Measurements from ENCODE around the gene ANP32A.

Gene ANP32A

GRCh38 chr15:68781766-68782588 is 38.7 kb downstream of the ANP32A start:
- DNase-seq (ENCODE audit: low read depth in 1 of 2, low spot score in 1 of 2), result no peak
- TF ChIP-seq JUND (IDR thresholded peaks at IDR 0.05; ENCODE audit: low read depth), result no peak
- in situ Hi-C loops (cut with HindIII; ENCODE audit: low pct_unique_long_range_greater_than_20kb, low sequenced_read_pairs), result no loop called here

DNA sequence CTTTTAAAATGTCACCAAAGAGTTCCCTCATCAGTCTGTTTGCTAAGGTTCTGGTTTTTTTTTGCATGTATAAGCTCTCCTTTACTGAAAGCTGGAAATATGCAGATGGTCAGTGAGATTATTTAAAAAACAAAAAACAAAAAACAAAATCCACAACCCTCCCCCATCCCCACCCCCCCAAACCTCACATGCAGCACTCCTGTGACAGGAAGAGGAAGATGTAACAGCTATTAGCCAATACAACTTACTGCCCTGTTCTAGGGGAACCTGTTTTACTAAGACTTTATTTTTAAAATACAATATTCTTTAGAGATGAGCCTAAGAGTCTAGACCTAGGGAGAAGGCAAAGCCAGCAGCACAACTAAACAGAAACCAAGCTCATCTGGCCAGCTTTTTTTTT is 39.5 kb downstream of the ANP32A start:
- DNase-seq (ENCODE audit: low read depth in 1 of 2, low spot score in 1 of 2), result no peak
- in situ Hi-C loops (cut with HindIII; ENCODE audit: low pct_unique_long_range_greater_than_20kb, low sequenced_read_pairs), result no loop called here
- no peak for TF ChIP-seq JUND (IDR thresholded peaks at IDR 0.05; ENCODE audit: low read depth)

DNA sequence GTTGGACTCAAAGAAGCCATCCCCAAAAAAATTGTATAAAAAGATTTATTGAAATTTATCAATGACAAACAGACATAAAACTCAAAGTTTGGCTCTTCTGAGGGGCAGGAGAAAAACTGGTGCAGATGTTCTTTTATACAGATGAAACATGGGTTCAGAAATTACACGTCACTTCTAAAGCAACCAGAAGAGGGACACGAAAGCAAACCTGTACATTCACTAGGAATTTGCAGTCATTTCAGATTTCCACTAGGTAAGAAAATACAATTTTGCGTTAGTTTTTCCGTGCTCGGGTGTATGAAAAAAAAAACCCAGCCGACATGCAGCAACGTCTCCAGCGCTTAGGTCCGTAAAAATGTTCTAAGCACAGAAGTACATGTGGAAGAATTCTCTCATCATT is 41.8 kb downstream of the ANP32A start:
- in situ Hi-C loops (cut with HindIII; ENCODE audit: low pct_unique_long_range_greater_than_20kb, low sequenced_read_pairs), result no loop called here
- DNase-seq (ENCODE audit: low read depth in 1 of 2, low spot score in 1 of 2), result no peak
- no peak for TF ChIP-seq JUND (IDR thresholded peaks at IDR 0.05; ENCODE audit: low read depth)

- TF ChIP-seq JUND (IDR thresholded peaks at IDR 0.05; ENCODE audit: low read depth), result no peak
- in situ Hi-C loops (cut with HindIII; ENCODE audit: low pct_unique_long_range_greater_than_20kb, low sequenced_read_pairs), result no loop called here
- DNase-seq (ENCODE audit: low read depth in 1 of 2, low spot score in 1 of 2), result no peak
These were observed 44.0 kb downstream of the ANP32A start for GRCh38 chr15:68776477-68777270.

GRCh38 chr15:68775671-68776476 is 44.8 kb downstream of the ANP32A start:
- in situ Hi-C loops (cut with HindIII; ENCODE audit: low pct_unique_long_range_greater_than_20kb, low sequenced_read_pairs), result no loop called here
- no peak for DNase-seq (ENCODE audit: low read depth in 1 of 2, low spot score in 1 of 2)
- no peak for TF ChIP-seq JUND (IDR thresholded peaks at IDR 0.05; ENCODE audit: low read depth)

DNA sequence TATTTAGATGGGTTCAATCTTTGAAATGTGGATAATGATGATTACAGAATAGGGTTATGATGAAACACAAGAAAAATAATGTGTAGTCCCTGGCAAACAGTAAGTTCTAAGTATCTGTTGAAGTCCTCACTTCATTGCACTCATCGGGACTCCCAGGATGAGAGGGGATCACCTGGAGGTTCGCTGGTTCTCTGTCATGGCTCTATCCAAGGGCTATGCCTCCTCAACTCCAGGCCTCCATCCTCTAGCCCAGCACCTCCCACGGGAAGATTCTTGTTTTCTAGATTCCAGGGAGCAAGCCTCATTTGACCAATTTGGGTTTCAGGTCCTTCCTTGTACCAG is 45.5 kb downstream of the ANP32A start:
- no peak for DNase-seq (ENCODE audit: low read depth in 1 of 2, low spot score in 1 of 2)

DNA sequence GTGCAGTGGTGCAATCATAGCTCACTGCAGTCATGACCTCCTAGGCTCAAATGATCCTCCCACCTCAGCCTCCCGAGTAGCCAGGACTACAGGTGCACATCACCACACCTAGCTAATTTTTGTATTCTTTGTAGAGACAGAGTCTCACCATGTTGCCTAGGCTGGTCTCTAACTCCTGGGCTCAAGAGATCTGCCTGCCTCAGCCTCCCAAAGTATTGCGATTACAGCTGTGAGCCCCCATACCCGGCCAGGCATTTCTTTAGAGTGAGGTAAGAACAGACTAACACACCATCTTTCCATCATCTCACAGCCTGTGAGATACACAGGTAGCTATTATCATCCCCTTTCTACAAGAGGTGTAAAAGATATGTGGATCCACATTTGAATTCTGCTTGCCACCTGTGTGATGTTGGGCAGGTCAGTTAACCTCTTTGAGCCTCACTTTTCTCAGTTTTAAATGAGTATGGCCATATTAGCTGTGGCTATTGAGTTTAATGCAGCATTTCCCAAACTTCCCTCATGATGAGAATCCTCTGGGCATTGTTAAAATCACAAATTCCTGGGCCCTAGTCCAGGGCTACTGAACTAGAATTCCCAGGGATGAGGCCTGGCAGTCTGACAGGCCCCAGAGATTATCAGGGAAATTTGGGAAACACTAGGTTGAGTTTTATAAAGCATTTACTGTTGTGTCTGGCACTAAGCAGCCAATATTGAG is 46.0 kb downstream of the ANP32A start:
- no peak for TF ChIP-seq JUND (IDR thresholded peaks at IDR 0.05; ENCODE audit: low read depth)
- no peak for DNase-seq (ENCODE audit: low read depth in 1 of 2, low spot score in 1 of 2)
- in situ Hi-C loops (cut with HindIII; ENCODE audit: low pct_unique_long_range_greater_than_20kb, low sequenced_read_pairs), result no loop called here

More for the DNA sequence above, 45.5 kb downstream of the ANP32A start:
- TF ChIP-seq JUND (IDR thresholded peaks at IDR 0.05; ENCODE audit: low read depth), result no peak
- in situ Hi-C loops (cut with HindIII; ENCODE audit: low pct_unique_long_range_greater_than_20kb, low sequenced_read_pairs), result no loop called here

GRCh38 chr15:68774120-68774519 is 46.6 kb downstream of the ANP32A start:
- DNase-seq (ENCODE audit: low read depth in 1 of 2, low spot score in 1 of 2), result no peak
- TF ChIP-seq JUND (IDR thresholded peaks at IDR 0.05; ENCODE audit: low read depth), result no peak
- in situ Hi-C loops (cut with HindIII; ENCODE audit: low pct_unique_long_range_greater_than_20kb, low sequenced_read_pairs), result no loop called here

- in situ Hi-C loops (cut with HindIII; ENCODE audit: low pct_unique_long_range_greater_than_20kb, low sequenced_read_pairs), result no loop called here
- no peak for TF ChIP-seq JUND (IDR thresholded peaks at IDR 0.05; ENCODE audit: low read depth)
These were observed 47.7 kb downstream of the ANP32A start for GRCh38 chr15:68773036-68773435.

GRCh38 chr15:68770216-68770615 is 50.5 kb downstream of the ANP32A start:
- no peak for TF ChIP-seq JUND (IDR thresholded peaks at IDR 0.05; ENCODE audit: low read depth)
- no peak for DNase-seq (ENCODE audit: low read depth in 1 of 2, low spot score in 1 of 2)
- in situ Hi-C loops (cut with HindIII; ENCODE audit: low pct_unique_long_range_greater_than_20kb, low sequenced_read_pairs), result no loop called here

More at GRCh38 chr15:68773036-68773435, 47.7 kb downstream of the ANP32A start:
- no peak for DNase-seq (ENCODE audit: low read depth in 1 of 2, low spot score in 1 of 2)

DNA sequence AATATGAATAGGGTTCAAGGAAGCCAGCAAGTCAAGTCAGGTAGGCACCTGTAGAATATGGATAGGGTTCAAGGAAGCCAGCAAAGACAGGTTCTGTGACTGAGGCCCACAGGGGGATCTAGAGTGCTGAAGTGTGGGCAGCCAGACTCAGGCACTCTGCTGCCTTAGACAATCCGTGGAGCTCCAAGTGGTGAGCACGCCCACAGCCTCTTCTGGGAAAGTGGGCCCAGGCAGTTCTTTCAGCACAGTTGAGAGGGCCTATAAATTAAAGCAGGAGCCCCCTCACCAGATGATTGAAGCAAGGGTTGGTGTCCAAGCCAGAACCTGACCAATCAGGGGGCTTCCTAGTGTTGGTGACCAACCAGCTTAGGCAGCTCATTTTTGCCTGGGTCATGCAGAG is 51.0 kb downstream of the ANP32A start:
- in situ Hi-C loops (cut with HindIII; ENCODE audit: low pct_unique_long_range_greater_than_20kb, low sequenced_read_pairs), result no loop called here

GRCh38 chr15:68768321-68768720 is 52.4 kb downstream of the ANP32A start:
- no peak for DNase-seq (ENCODE audit: low read depth in 1 of 2, low spot score in 1 of 2)
- in situ Hi-C loops (cut with HindIII; ENCODE audit: low pct_unique_long_range_greater_than_20kb, low sequenced_read_pairs), result no loop called here
- TF ChIP-seq JUND (IDR thresholded peaks at IDR 0.05; ENCODE audit: low read depth), result no peak

More for the DNA sequence above, 51.0 kb downstream of the ANP32A start:
- TF ChIP-seq JUND (IDR thresholded peaks at IDR 0.05; ENCODE audit: low read depth), result no peak
- DNase-seq (ENCODE audit: low read depth in 1 of 2, low spot score in 1 of 2), result no peak
